Measurements from ENCODE around the gene SLC4A1.

Gene SLC4A1

GRCh38 chr17:44267818-44268490 is at the start of gene SLC4A1:
Gene SLC4A1 (minus strand): TSS chr17:44268135. CDS start chr17:44262866, 5,269 bp downstream.
- no peak for DNase-seq (ENCODE audit: low read depth in 2 of 2)

DNA sequence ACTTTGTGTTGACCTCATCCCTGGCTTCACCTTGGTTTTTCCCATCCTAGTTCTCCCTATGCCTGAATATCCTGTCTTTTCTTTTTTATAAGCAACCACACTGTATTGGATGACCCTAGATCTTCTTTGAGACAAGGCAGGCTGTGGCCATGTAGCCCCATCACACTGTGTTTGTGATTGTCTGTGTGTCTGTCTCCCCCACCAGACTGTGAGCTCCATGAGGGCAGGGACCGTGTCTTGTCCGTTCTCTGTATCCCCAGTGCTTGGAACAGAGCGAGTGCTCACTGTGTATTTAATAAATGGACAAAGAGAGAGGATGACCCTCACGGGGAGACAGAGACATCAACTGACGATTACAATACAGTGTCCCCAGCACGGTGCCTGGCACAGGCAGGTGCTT is 49.6 kb upstream of the SLC4A1 start:
- no peak for DNase-seq (ENCODE audit: low read depth in 2 of 2)

DNA sequence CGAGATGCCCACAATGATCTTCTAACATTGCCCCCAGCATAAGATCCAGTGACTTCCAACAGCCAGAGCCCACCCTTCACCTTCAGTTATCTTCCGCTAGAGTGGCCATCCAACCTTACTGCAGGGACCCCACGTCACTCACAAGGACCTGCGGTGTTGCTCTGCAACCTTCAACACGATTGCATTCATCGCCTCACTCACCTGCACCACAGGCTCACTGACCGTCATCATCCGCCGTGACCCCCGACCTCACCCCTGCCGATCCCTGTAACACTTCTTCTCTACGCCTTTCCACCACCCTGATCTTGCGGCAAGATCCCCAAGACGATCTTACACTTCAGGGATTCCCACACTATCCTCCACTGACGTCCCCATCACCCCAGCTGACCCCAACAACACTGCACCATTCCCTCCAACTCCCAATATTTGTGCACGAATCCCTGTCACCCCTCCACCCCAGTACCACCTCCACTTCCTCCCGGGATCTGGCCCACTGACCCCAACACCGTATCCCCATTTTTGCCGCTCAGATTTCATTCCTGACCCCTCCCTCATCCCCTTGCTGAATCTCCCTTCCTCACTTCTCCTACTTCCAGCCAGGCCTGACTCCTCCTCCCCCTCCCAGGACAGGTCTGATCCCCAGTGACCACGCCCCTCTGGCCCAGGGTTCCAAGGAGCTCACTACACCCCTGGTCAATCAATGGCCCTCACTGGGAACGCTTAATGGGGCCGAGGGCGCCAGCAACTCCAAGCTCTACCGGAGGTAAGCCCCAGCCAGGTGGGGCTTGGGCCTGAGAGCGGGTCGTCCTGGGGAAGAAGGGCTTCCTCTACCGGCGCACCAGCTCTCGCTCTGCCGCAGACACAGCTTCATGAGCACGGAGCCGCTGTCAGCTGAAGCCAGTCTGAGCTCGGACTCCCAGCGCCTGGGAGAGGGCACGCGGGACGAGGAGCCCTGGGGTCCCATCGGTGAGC is 48.1 kb upstream of the SLC4A1 start:
- DNase-seq (ENCODE audit: low read depth in 2 of 2) = no peak

- DNase-seq (ENCODE audit: low read depth in 2 of 2) = peak in 1 of 2 donors; percentile 44
These were observed 47.1 kb upstream of the SLC4A1 start for GRCh38 chr17:44314869-44315661.

- no peak for DNase-seq (ENCODE audit: low read depth in 2 of 2)
These were observed 46.6 kb upstream of the SLC4A1 start for GRCh38 chr17:44314524-44314868.

GRCh38 chr17:44314031-44314430 is 46.1 kb upstream of the SLC4A1 start:
- no peak for DNase-seq (ENCODE audit: low read depth in 2 of 2)

DNA sequence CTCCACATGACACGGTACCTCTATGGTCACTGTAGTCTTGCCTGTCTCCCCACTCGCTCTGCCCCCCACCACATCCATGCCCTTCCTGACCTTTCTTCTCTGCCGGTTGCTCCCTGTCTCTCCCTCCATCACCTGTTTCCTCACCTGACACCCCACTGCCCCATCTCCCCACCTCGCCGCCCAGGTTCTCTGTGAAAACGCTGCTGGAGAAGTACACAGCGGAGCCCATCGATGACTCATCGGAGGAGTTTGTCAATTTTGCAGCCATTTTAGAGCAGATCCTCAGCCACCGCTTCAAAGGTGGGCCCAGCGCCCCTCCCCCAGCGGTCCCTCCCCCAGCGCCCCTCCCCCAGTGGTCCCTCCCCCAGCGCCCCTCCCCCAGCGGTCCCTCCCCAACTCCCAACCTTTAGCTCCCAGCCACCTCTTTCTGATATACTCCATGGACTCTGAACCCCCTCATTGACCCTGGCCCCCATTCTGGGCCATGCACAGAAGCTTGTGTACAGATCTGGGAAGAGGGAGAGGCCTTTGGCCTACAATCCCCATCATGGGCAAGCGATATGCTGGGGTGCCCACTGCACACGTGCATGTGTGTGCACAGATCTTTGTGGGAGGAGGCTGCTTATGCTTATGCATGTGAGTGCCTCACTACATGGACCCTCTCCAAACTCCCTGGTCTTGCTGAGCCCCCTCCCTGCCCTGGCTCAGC is 44.6 kb upstream of the SLC4A1 start:
- DNase-seq (ENCODE audit: low read depth in 2 of 2) = no peak

DNA sequence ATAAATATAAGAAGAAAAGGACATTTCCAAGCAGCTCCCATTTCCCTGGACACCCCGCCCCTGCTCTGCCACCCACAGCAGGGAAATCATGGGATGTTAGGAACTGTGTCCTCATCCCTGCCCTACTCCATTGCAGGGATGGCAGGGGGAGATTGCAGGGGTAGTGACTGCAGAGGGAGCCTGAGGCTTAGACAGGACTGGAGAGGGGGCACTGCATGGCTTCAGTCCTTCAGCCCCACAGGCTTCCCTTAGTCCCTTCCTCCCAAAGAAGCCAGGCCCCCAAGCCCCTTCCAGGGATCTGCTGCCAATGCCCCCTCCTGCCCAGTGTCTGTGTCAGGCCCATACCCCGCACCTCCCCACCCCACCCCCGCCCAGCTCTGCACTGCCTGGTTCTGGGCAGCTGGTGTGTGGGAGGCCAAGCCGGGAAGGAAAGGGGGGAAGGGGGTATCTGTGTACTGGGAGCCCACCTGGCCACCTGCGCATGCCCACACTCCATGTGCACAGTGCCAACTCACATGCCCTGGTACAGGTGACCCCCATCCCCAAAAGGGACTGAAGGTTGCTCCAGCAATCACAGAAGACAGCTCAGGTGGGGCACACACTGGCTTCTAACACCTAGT is 43.7 kb upstream of the SLC4A1 start:
- DNase-seq (ENCODE audit: low read depth in 2 of 2) = no peak

GRCh38 chr17:44310609-44311376 is 42.9 kb upstream of the SLC4A1 start:
- no peak for DNase-seq (ENCODE audit: low read depth in 2 of 2)

DNA sequence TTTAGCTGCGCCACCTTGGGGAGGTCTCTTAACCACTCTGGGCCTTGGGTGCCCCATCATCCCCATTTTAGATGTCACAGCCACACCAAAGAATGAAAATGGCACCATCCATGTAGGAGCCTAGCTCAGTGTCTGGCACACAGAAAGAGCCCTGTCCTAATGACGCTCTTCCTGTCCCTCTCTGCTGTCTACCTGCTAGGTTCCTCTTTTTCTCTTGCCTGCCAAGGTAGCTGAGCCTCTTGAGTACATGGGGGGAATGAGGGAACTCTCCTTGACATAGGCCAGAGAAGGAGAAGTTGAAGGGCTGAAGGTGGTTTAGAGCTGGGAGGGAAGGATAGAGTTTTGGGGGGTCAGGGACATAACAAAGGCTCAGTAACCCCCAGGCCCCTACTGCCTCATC is 42.3 kb upstream of the SLC4A1 start:
- DNase-seq (ENCODE audit: low read depth in 2 of 2) = no peak

- no peak for DNase-seq (ENCODE audit: low read depth in 2 of 2)
These were observed 41.5 kb upstream of the SLC4A1 start for GRCh38 chr17:44309472-44309871.

- DNase-seq (ENCODE audit: low read depth in 2 of 2) = no peak
These were observed 40.9 kb upstream of the SLC4A1 start for GRCh38 chr17:44308865-44309264.

GRCh38 chr17:44308320-44308818 is 40.4 kb upstream of the SLC4A1 start, which contains the start of gene RUNDC3A:
Gene RUNDC3A (plus strand): TSS chr17:44308601. CDS start chr17:44308833, 232 bp downstream.
- DNase-seq (ENCODE audit: low read depth in 2 of 2) = peak; percentile 74 to 84

DNA sequence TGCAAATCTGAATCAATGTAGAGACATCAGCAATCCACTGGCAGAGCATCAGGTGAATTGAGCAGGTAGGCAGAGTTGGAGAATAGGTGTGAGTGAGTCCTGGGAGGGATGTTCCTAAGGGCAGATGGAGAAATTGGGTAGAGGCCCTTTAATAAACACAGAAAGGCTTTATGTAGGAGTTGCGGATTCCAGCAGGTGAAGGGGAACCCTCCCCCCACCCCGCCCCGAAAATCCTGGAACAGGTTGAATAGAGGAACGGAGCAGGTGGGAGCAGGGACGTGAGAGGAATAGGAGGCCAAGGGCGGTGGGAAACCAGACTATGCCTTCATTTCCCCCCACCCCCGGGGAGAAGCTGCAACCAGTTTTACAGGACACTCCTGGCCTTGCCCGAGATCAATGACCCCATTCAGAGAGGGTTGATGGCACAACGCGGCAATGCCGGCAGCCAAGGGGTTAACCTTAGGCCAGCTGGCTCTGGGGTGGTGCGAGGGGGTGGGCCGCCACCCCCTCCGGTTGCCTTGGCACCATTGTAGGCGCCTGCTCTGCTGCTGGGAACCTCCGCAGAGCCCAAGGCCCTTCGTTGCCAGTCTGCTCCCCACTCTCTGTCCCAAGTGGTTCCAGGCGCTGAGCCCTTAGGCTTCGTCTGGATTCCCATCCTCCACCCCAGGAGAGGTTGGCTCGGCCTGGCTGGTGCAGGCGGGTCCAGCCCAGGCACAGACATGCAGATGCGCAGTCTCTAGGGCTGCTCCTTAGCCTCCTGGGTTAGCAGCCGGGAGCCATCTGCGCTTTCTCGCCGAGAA is 39.7 kb upstream of the SLC4A1 start:
- DNase-seq (ENCODE audit: low read depth in 2 of 2) = no peak

DNA sequence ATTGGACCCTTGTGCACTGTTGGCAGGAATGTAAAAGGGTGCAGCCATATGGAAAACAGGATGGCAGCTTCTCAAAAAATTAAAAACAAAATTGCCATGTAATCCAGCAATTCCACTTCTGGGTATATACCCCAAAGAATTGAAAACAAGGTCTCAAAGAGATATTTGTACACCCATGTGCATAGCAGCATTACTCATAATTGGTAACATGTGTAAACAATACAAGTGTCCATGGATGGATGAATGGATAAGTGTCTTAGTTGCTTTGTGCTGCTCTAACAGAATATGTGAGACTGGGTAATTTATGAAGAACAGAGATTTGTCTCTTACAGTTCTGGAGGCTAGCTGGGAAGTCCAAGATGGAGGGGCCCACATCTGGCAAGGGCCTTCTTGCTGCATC is 36.7 kb upstream of the SLC4A1 start:
- no peak for DNase-seq (ENCODE audit: low read depth in 2 of 2)

- no peak for DNase-seq (ENCODE audit: low read depth in 2 of 2)
These were observed 30.0 kb upstream of the SLC4A1 start for GRCh38 chr17:44297975-44298374.

GRCh38 chr17:44293509-44294226 is 25.7 kb upstream of the SLC4A1 start:
- no peak for DNase-seq (ENCODE audit: low read depth in 2 of 2)

GRCh38 chr17:44287651-44288050 is 19.7 kb upstream of the SLC4A1 start:
- DNase-seq (ENCODE audit: low read depth in 2 of 2) = no peak

- DNase-seq (ENCODE audit: low read depth in 2 of 2) = no peak
These were observed 16.1 kb upstream of the SLC4A1 start for GRCh38 chr17:44284024-44284400.

All from stimulated activated CD4-positive, alpha-beta T cell treated with anti-CD3 and anti-CD28 coated beads, Interleukin-1b, Interleukin-23, amount 100 ng/mL, for 4 hours (primary cell).